ENCODE measurements around the gene FAM120AOS.

The FAM120AOS gene

DNA sequence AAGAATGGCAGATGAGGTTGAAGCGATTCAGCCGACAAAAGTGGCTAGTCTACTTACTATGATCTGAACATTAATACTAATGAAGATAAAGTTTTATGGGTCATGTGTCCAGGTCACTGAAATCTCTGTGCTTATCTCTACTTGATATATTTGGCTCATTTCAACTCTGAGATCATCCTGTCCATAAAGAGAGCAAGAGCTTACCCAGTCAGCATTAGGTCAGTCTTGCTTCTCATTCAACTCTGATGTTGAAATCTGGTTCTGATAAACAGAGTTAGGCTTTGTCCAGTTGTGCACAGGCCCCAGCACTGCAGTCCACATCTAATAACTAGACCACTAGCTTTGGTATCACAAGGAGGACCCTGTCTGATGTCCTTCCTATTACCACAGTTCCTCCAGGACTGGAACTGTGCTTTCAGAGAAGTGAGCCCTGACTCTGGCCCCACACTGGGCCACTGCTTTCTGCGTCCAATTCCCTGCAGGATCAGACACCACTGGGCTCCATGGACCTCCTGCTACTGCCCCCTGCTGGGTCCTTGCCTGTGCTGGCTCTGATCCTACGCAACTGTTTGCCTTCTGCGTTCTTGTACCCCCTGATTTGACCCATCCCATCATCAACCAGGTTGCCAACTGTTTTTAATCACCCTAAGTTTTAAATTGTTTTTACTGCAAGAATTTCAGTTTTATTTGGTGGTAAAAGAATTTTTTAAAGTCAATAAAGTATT lies 25.6 kb downstream of the FAM120AOS start:
- DNase-seq (ENCODE audit: extremely low read depth, low read depth) = no peak
- H3K4me3 ChIP-seq (replicated peaks; ENCODE audit: low read depth, low read length) = no peak overlapping the region
- TF ChIP-seq, protein P1, sequence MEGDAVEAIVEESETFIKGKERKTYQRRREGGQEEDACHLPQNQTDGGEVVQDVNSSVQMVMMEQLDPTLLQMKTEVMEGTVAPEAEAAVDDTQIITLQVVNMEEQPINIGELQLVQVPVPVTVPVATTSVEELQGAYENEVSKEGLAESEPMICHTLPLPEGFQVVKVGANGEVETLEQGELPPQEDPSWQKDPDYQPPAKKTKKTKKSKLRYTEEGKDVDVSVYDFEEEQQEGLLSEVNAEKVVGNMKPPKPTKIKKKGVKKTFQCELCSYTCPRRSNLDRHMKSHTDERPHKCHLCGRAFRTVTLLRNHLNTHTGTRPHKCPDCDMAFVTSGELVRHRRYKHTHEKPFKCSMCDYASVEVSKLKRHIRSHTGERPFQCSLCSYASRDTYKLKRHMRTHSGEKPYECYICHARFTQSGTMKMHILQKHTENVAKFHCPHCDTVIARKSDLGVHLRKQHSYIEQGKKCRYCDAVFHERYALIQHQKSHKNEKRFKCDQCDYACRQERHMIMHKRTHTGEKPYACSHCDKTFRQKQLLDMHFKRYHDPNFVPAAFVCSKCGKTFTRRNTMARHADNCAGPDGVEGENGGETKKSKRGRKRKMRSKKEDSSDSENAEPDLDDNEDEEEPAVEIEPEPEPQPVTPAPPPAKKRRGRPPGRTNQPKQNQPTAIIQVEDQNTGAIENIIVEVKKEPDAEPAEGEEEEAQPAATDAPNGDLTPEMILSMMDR (IDR thresholded peaks at IDR 0.05; ENCODE audit: low read depth, low read length, missing control alignments) = peak; percentile 30

DNA sequence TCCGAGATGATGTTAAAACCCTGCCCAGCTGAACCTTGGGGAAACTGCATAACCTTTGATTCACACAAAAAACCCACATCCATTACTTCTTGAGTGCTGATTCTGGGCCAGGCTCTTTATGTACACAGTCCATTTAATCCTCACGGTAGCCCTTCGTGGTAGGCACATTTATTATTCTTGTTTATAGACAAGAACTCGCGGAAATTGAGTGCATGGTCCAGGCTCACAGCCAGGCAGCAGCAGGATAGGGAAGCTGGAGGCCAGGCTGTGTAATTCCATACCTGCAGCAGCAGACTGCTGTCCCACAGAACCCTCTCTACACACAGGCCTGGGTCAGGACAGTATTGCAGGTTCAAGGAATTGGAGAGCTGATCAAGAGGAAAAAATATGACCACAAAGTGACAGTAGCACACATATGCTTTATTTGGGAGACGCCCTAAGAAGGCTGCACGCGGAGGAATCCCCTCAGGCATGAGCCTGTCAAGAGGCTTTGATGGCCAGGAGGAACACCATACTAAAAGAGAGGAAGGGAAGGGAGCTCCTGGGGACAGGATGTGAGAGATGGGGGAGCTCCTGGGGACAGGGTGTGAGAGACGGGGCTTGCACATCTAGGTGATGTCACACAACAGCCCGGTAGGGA lies 30.3 kb downstream of the FAM120AOS start:
- TF ChIP-seq, protein P1 (IDR thresholded peaks at IDR 0.05; ENCODE audit: low read depth, low read length, missing control alignments) = no peak
- no peak for DNase-seq (ENCODE audit: extremely low read depth, low read depth)
- H3K4me3 ChIP-seq (replicated peaks; ENCODE audit: low read depth, low read length) = no peak overlapping the region

DNA sequence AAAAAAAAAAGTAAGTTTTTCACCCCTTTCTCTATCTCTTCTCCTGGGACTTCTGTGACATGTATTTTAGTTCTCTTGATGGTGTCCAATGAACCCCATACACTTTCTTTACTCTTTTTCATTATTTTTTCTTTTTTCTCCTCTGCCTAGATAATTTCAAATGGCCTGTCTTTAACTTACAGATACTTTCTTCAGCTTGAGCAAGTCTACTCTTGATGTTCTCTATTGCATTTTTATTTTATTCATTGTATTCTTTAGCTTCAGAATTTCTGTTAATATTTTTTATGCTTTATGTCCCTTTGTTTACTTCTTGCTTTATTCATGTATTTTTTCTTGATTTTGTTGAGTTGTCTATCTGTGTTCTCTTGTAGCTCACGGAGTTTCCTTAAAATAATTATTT lies 34.4 kb downstream of the FAM120AOS start:
- TF ChIP-seq, protein P1 (IDR thresholded peaks at IDR 0.05; ENCODE audit: low read depth, low read length, missing control alignments) = no peak
- DNase-seq (ENCODE audit: extremely low read depth, low read depth) = no peak
- no peak overlapping the region for H3K4me3 ChIP-seq (replicated peaks; ENCODE audit: low read depth, low read length)

DNA sequence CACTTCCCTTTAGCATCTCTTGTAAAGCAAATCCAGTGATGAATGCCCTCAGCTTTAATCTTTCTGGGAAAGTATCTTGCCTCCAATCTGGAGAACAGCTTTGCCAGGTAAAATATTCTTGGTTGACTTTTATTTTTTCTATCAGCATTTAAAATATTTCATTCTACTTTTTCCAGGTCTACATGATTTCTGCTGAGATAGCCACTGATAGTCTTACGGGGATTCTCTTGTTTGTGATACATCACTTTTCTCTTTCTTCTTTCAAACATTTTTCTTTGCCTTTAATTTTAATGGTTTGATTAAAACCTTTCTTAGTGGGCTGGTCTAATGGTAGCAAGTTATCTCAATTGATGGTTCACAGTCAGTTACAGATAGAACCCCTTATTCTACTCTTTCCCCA lies 35.8 kb downstream of the FAM120AOS start:
- DNase-seq (ENCODE audit: extremely low read depth, low read depth) = no peak
- H3K4me3 ChIP-seq (replicated peaks; ENCODE audit: low read depth, low read length) = no peak overlapping the region
- TF ChIP-seq, protein P1 (IDR thresholded peaks at IDR 0.05; ENCODE audit: low read depth, low read length, missing control alignments) = no peak

DNA sequence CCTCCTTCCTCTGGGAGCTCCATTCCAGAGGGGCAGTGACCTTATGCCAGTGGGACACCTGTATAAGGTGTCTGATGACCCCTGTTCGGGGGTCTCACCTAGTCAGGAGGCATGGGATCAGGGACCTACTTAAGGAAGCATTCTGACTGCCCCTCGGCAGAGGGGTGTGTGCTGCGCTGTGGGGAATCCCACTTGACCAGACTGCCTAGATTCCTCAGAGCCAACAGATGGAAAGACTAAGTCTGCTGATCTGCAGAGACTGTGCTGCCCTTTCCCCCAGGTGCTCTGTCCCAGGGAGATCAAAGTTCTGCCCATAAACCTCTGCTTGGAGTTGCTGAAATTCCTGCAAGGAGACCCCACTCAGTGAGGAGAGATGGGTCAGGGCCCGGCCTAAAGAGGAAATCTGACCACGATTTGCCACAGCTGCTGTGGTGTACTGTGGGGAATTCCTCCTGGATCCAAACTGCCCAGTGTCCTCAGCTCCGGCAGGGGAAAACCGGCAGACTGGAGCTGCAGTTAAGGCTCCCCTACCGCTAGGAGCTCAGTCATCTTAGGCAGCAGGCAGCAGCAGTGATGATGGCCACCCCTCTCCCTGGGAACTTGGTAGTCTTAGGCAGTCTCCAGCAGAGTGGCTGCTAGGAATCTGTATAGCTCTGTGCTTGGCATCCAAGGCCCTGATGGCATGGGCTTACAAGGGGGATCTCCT lies 36.7 kb downstream of the FAM120AOS start:
- no peak overlapping the region for H3K4me3 ChIP-seq (replicated peaks; ENCODE audit: low read depth, low read length)
- TF ChIP-seq, protein P1 (IDR thresholded peaks at IDR 0.05; ENCODE audit: low read depth, low read length, missing control alignments) = no peak
- DNase-seq (ENCODE audit: extremely low read depth, low read depth) = no peak

DNA sequence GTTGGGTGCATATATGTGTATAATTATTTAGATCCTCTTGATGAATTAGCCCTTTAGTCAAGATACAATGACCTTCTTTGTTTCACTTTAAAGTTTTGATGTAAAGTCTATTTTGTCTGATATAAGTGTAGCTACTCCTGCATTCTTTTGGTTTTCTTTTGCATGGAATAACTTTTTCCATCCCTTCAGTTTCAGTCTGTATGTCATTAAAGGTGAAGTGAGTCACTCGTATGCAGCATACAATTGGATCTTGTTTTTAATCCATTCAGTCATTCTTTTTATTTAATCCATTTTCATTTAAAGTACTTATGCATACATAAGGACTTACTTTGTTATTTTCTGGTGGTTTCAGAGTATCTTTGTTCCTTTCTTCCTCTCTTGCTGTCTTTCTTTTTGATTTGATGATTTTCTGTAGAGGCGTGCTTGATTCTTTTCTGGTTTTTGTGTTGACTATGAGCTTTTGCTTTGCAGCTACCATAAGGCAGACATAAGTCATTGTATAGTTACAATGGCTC lies 38.1 kb downstream of the FAM120AOS start:
- no peak for DNase-seq (ENCODE audit: extremely low read depth, low read depth)
- H3K4me3 ChIP-seq (replicated peaks; ENCODE audit: low read depth, low read length) = no peak overlapping the region
- TF ChIP-seq, protein P1 (IDR thresholded peaks at IDR 0.05; ENCODE audit: low read depth, low read length, missing control alignments) = no peak
